Measurements from ENCODE around the gene FRMD5. TPM values are rescaled to one million over a fixed set of nuclear protein-coding genes. Genes with fewer than 3 reads are reported as not detected.

Gene FRMD5
- polyA plus RNA-seq, 1 donor from 2014 or later: 25.8 TPM

- Histone ChIP-seq H3K4me2 (ENCODE audit: low read length) (no peak overlapping the region), H3K9me2 (ENCODE audit: insufficient read depth, low read length) (no peaks in the 10 kb centered on the region), H3K4me3 (ENCODE audit: low read length) (no peak overlapping the region), H4K20me1 (ENCODE audit: insufficient read depth) (no peaks in the 10 kb centered on the region), H3K79me2 (replicated peaks; ENCODE audit: insufficient read depth, low read length) (no peaks in the 10 kb centered on the region), H3K9ac (ENCODE audit: low read length) (no peak overlapping the region), H3K36me3 (ENCODE audit: insufficient read depth, low read length) (no peaks in the 10 kb centered on the region), H2AFZ (ENCODE audit: low read depth, low read length) (no peak overlapping the region), H3K27me3 (ENCODE audit: insufficient read depth, low read depth, low read length) (no peaks in the 10 kb centered on the region), H3K27ac (ENCODE audit: low read length) (no peak overlapping the region), H3F3A (ENCODE audit: insufficient read depth, low read length, poor library complexity, severe bottlenecking) (no peaks in the 10 kb centered on the region), H3K9me3 (ENCODE audit: low read length) (no peaks in the 10 kb centered on the region)
- TF ChIP-seq EZH2 (IDR thresholded peaks at IDR 0.05; ENCODE audit: borderline replicate concordance, insufficient read depth, low read length, poor library complexity, severe bottlenecking) (no peak), EP300 (conservative IDR thresholded peaks at IDR 0.05; ENCODE audit: poor library complexity, severe bottlenecking) (no peak), MXI1 (conservative IDR thresholded peaks at IDR 0.05; ENCODE audit: poor library complexity, severe bottlenecking) (no peak), CTCF (IDR thresholded peaks at IDR 0.05; ENCODE audit: poor library complexity, severe bottlenecking) (no peak), RAD21 (conservative IDR thresholded peaks at IDR 0.05) (no peak), POLR2AphosphoS5 (IDR thresholded peaks at IDR 0.05) (no peak), SMC3 (conservative IDR thresholded peaks at IDR 0.05; ENCODE audit: poor library complexity) (no peak), TAF1 (IDR thresholded peaks at IDR 0.05; ENCODE audit: low read depth) (no peak), REST (IDR thresholded peaks at IDR 0.05; ENCODE audit: borderline replicate concordance) (no peak)
Observed at GRCh38 chr15:43898891-43899290, 296.2 kb downstream of the FRMD5 start.

GRCh38 chr15:43896543-43896942, 298.5 kb downstream of the FRMD5 start:
- no peaks in the 10 kb centered on the region for H4K20me1 ChIP-seq (ENCODE audit: insufficient read depth)

More at GRCh38 chr15:43896543-43896942, 298.5 kb downstream of the FRMD5 start:
- Histone ChIP-seq H2AFZ (ENCODE audit: low read depth, low read length) (no peak overlapping the region), H3K9ac (ENCODE audit: low read length) (no peak overlapping the region), H3K79me2 (replicated peaks; ENCODE audit: insufficient read depth, low read length) (no peaks in the 10 kb centered on the region), H3K27me3 (ENCODE audit: insufficient read depth, low read depth, low read length) (no peaks in the 10 kb centered on the region), H3K4me2 (ENCODE audit: low read length) (no peak overlapping the region), H3F3A (ENCODE audit: insufficient read depth, low read length, poor library complexity, severe bottlenecking) (no peaks in the 10 kb centered on the region), H3K9me3 (ENCODE audit: low read length) (no peaks in the 10 kb centered on the region), H3K4me3 (ENCODE audit: low read length) (no peak overlapping the region), H3K36me3 (ENCODE audit: insufficient read depth, low read length) (no peaks in the 10 kb centered on the region), H3K9me2 (ENCODE audit: insufficient read depth, low read length) (no peaks in the 10 kb centered on the region), H3K27ac (ENCODE audit: low read length) (no peak overlapping the region)
- no peak for TF ChIP-seq POLR2AphosphoS5 (IDR thresholded peaks at IDR 0.05)
- no peak for TF ChIP-seq SMC3 (conservative IDR thresholded peaks at IDR 0.05; ENCODE audit: poor library complexity)
- no peak for TF ChIP-seq MXI1 (conservative IDR thresholded peaks at IDR 0.05; ENCODE audit: poor library complexity, severe bottlenecking)
- TF ChIP-seq EP300 (conservative IDR thresholded peaks at IDR 0.05; ENCODE audit: poor library complexity, severe bottlenecking): no peak
- no peak for TF ChIP-seq RAD21 (conservative IDR thresholded peaks at IDR 0.05)
- TF ChIP-seq CTCF (IDR thresholded peaks at IDR 0.05; ENCODE audit: poor library complexity, severe bottlenecking): no peak
- TF ChIP-seq EZH2 (IDR thresholded peaks at IDR 0.05; ENCODE audit: borderline replicate concordance, insufficient read depth, low read length, poor library complexity, severe bottlenecking): no peak
- TF ChIP-seq TAF1 (IDR thresholded peaks at IDR 0.05; ENCODE audit: low read depth): no peak
- TF ChIP-seq REST (IDR thresholded peaks at IDR 0.05; ENCODE audit: borderline replicate concordance): no peak

Measured in neural cell (in vitro differentiated cells).